SK-N-SH (cell line): ENCODE data around the gene KIF25. TPM values are rescaled to one million over a fixed set of nuclear protein-coding genes. Genes with fewer than 3 reads are reported as not detected.

Experiments
- CTCF ChIA-PET: fragments of 300-600, 350-600 bp; formaldehyde crosslinking; extraction: SDS; loops from one replicate; lab custom pipeline; 2021; lab: Yijun Ruan, JAX
- POLR2A ChIA-PET: fragments of 350-600 bp; sonication (Branson Sonifier 250); formaldehyde crosslinking; extraction: SDS; loops from one replicate; lab custom pipeline; 2020; ENCODE audit warnings: antibody characterized with exemption, inconsistent platforms; lab: Yijun Ruan, JAX
- DNase-seq: peaks from one replicate; pipeline ENCODE4 v3.0.0; 2012
- H2AFZ ChIP-seq: fragments of 200-600 bp; sonication (generic); 2 replicates; pipeline ENCODE4 v1.8.1; 2016; ENCODE audit warnings: antibody characterized with exemption, mild to moderate bottlenecking, low read depth
- H3F3A ChIP-seq: fragments of 200-600 bp; sonication (generic); replicated peaks from 2 replicates; pipeline ENCODE3; 2016; ENCODE audit warnings: antibody characterized with exemption, mild to moderate bottlenecking; ENCODE audit not compliant: insufficient read depth
- H3K27ac ChIP-seq, 2 experiments: fragments of 200-500 bp in 1 of 2; fragments of 200-600 bp in 1 of 2; sonication (Bioruptor generic) in 1 of 2; sonication (generic), shearing (Covaris generic) in 1 of 2; 2 replicates each; pipeline versions ENCODE4 v1.5.1 to v1.6.1; 2014 to 2016; ENCODE audit warnings: low read depth in 2 of 2, inconsistent platforms in 1 of 2, low read length in 1 of 2, mild to moderate bottlenecking in 1 of 2, mixed read lengths in 1 of 2
- H3K27me3 ChIP-seq: fragments of 200-600 bp; sonication (generic), shearing (Covaris generic); 2 replicates; pipeline ENCODE4 v1.6.1; 2016; ENCODE audit warnings: mixed run types; ENCODE audit not compliant: insufficient read depth
- H3K36me3 ChIP-seq, 2 experiments: fragments of 200-500 bp in 1 of 2; fragments of 200-600 bp in 1 of 2; sonication (Bioruptor generic) in 1 of 2; sonication (generic) in 1 of 2; replicated peaks in 1 of 2; 2 replicates each; pipeline versions ENCODE3 to v1.5.1; 2014 to 2016; ENCODE audit warnings: low read length in 1 of 2, mild to moderate bottlenecking in 1 of 2; ENCODE audit not compliant: insufficient read depth in 2 of 2, control insufficient read depth in 1 of 2
- H3K4me1 ChIP-seq, 2 experiments: fragments of 200-500 bp in 1 of 2; fragments of 200-600 bp in 1 of 2; sonication (Bioruptor generic) in 1 of 2; sonication (generic), shearing (Covaris generic) in 1 of 2; 2 replicates each; pipeline versions ENCODE4 v1.5.1 to v1.6.1; 2014 to 2016; ENCODE audit warnings: low read depth in 1 of 2, low read length in 1 of 2, mixed run types in 1 of 2; ENCODE audit not compliant: insufficient read depth in 2 of 2, control insufficient read depth in 1 of 2
- H3K4me2 ChIP-seq: fragments of 200-600 bp; sonication (generic), shearing (Covaris generic); 2 replicates; pipeline ENCODE4 v1.6.1; 2017; ENCODE audit warnings: mixed run types
- H3K4me3 ChIP-seq, 2 experiments: fragments of 200-500 bp in 1 of 2; fragments of 200-600 bp in 1 of 2; sonication (Bioruptor generic) in 1 of 2; sonication (generic), shearing (Covaris generic) in 1 of 2; 2 replicates each; pipeline versions ENCODE4 v1.5.1 to v1.8.1; 2014 to 2016; ENCODE audit warnings: low read depth in 2 of 2, inconsistent platforms in 1 of 2, low read length in 1 of 2, mild to moderate bottlenecking in 1 of 2, mixed read lengths in 1 of 2, moderate library complexity in 1 of 2
- H3K79me2 ChIP-seq: fragments of 200-600 bp; sonication (generic); 2 replicates; pipeline ENCODE4 v1.8.1; 2017; ENCODE audit warnings: mild to moderate bottlenecking; ENCODE audit not compliant: insufficient read depth
- H3K9ac ChIP-seq: fragments of 200-600 bp; sonication (generic); 2 replicates; pipeline ENCODE4 v1.6.1; 2017; ENCODE audit warnings: mixed run types
- H3K9me2 ChIP-seq: fragments of 200-600 bp; sonication (generic); 2 replicates; pipeline ENCODE4 v1.6.1; 2017; ENCODE audit warnings: mixed run types
- H3K9me3 ChIP-seq: fragments of 200-600 bp; sonication (generic); 2 replicates; pipeline ENCODE4 v1.6.1; 2017; ENCODE audit warnings: mixed run types, mild to moderate bottlenecking, moderate library complexity
- H4K20me1 ChIP-seq: fragments of 200-600 bp; sonication (generic); 2 replicates; pipeline ENCODE4 v1.6.1; 2017; ENCODE audit warnings: mild to moderate bottlenecking, mixed run types; ENCODE audit not compliant: insufficient read depth
- EP300 ChIP-seq, 2 experiments: IDR thresholded peaks; 2 replicates each; pipeline versions ENCODE4 v1.4.0 to v1.6.1; 2012; ENCODE audit warnings: borderline replicate concordance in 1 of 2, low read depth in 1 of 2, low read length in 1 of 2
- FOSL2 ChIP-seq: IDR thresholded peaks from 2 replicates; pipeline ENCODE4 v1.4.0; 2012; ENCODE audit warnings: low read depth, mild to moderate bottlenecking, moderate library complexity, borderline replicate concordance
- FOXM1 ChIP-seq: IDR thresholded peaks from 2 replicates; pipeline ENCODE4 v1.4.0; 2012; ENCODE audit warnings: low read depth, mild to moderate bottlenecking
- GATA2 ChIP-seq: sonication (generic); formaldehyde crosslinking; IDR thresholded peaks from 2 replicates; pipeline ENCODE4 v1.5.0; 2020; ENCODE audit warnings: mild to moderate bottlenecking, missing genetic modification reagents
- IRF3 ChIP-seq: fragments of 150-350 bp; IDR thresholded peaks from 2 replicates; pipeline ENCODE4 v1.6.1; 2016; ENCODE audit warnings: mild to moderate bottlenecking, low read depth, low read length
- JUND ChIP-seq: IDR thresholded peaks from 2 replicates; pipeline ENCODE4 v1.4.0; 2012
- MAX ChIP-seq: IDR thresholded peaks from 2 replicates; pipeline ENCODE4 v1.4.0; 2012; ENCODE audit warnings: low read depth
- MEF2A ChIP-seq: IDR thresholded peaks from 2 replicates; pipeline ENCODE4 v1.4.0; 2012; ENCODE audit warnings: low read depth, borderline replicate concordance
- MXI1 ChIP-seq: IDR thresholded peaks from 2 replicates; pipeline ENCODE4 v1.6.1; 2012; ENCODE audit warnings: mild to moderate bottlenecking, low read depth, low read length, improper control_type of control experiment
- NRF1 ChIP-seq: IDR thresholded peaks from 2 replicates; pipeline ENCODE4 v1.6.1; 2012; ENCODE audit warnings: low read depth, mild to moderate bottlenecking, low read length
- POLR2AphosphoS5 ChIP-seq: IDR thresholded peaks from 2 replicates; pipeline ENCODE4 v1.6.1; 2012; ENCODE audit warnings: low read depth, low read length
- RFX5 ChIP-seq: IDR thresholded peaks from 2 replicates; pipeline ENCODE4 v1.6.1; 2012; ENCODE audit warnings: mild to moderate bottlenecking, improper control_type of control experiment, low read length
- TEAD4 ChIP-seq: IDR thresholded peaks from 2 replicates; pipeline ENCODE4 v1.4.0; 2012; ENCODE audit warnings: mild to moderate bottlenecking, borderline replicate concordance; ENCODE audit not compliant: insufficient read depth
- WGBS: methylation state at CpG from one replicate; pipeline ENCODE4 v1.1.6; 2017; ENCODE audit warnings: low lambda C conversion rate; 5-methylcytosine and 5-hydroxymethylcytosine counted together
- polyA plus RNA-seq, 3 experiments: library from polyadenylated mRNA; depleted of rRNA; stranded (reverse); fragments of >200 nt; gene quantifications; 2 replicates each; pipeline ENCODE4 v1.2.3, GENCODE V29; 2012
- TF ChIP-seq, protein P1 (sequence below): fragments of 200-600 bp; sonication (generic); IDR thresholded peaks from 2 replicates; pipeline ENCODE4 v1.6.1; 2017; ENCODE audit warnings: antibody characterized with exemption, mild to moderate bottlenecking, moderate library complexity
- TF ChIP-seq, protein P2 (sequence below): IDR thresholded peaks from 2 replicates; pipeline ENCODE4 v1.4.0; 2012; ENCODE audit warnings: low read depth, borderline replicate concordance

The KIF25 gene
- polyA plus RNA-seq, 1 of the 3 experiments (the other 2 are of a cell fraction): not detected

DNA sequence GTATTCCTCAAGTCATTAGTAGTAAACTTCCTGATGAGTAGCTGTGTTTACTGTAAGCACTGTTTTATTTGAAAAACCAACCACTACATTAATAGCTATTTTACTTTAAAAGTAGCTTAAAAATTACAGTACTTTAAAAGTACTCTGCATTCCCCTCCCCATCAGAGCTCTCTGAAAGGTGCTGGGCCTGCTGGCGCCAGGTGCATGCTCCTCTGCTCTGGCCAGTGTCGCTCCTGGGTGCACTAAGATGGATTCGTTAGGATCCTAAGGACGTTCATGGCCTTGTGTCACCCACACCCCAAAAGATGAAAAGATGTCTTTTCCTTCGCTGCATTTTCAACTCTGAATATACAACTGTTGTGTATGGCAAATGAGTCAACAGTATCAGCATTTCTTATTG is 43.9 kb upstream of the KIF25 start (continued):
- TF ChIP-seq GATA2 (no peak), RFX5 (no peak), MXI1 (no peak)
- TF ChIP-seq, all 33 proteins: peak for 0

DNA sequence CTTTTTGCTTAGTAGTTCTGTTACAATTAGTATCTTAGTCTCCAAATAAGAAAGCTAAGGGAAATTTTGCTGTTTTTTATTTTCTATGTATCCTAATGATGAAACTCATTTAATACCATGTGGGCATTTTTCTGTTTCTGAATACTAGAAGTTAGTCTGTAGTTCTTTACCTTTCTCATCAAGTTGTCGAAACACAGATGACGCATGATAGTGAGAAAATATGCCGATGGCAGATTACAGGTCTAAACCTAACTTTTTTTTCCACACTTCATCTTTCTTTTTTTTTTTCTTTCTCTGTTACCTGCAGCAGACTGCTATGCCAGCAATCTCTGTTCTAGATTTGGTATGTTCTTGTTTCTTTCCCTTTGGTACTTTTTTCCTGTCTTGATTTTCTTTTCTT is 43.3 kb upstream of the KIF25 start:
- H3K9me2 ChIP-seq: no peaks in the 10 kb centered on the region
- H3K27me3 ChIP-seq: no peaks in the 10 kb centered on the region
- POLR2A ChIA-PET: no interaction called here
- CTCF ChIA-PET: no interaction called here
- TF ChIP-seq, protein P1, sequence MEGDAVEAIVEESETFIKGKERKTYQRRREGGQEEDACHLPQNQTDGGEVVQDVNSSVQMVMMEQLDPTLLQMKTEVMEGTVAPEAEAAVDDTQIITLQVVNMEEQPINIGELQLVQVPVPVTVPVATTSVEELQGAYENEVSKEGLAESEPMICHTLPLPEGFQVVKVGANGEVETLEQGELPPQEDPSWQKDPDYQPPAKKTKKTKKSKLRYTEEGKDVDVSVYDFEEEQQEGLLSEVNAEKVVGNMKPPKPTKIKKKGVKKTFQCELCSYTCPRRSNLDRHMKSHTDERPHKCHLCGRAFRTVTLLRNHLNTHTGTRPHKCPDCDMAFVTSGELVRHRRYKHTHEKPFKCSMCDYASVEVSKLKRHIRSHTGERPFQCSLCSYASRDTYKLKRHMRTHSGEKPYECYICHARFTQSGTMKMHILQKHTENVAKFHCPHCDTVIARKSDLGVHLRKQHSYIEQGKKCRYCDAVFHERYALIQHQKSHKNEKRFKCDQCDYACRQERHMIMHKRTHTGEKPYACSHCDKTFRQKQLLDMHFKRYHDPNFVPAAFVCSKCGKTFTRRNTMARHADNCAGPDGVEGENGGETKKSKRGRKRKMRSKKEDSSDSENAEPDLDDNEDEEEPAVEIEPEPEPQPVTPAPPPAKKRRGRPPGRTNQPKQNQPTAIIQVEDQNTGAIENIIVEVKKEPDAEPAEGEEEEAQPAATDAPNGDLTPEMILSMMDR: no peak
- no peak for TF ChIP-seq POLR2AphosphoS5
- TF ChIP-seq FOSL2: no peak
- TF ChIP-seq EP300 (IDR thresholded peaks at IDR 0.05; ENCODE audit: borderline replicate concordance in 1 of 2, low read depth in 1 of 2, low read length in 1 of 2): no peak
- no peak for TF ChIP-seq MEF2A
- no peak for TF ChIP-seq TEAD4
- TF ChIP-seq GATA2: no peak
- TF ChIP-seq JUND: no peak
- TF ChIP-seq IRF3: no peak
- TF ChIP-seq MAX: no peak
- TF ChIP-seq FOXM1: no peak
- TF ChIP-seq, protein P2, sequence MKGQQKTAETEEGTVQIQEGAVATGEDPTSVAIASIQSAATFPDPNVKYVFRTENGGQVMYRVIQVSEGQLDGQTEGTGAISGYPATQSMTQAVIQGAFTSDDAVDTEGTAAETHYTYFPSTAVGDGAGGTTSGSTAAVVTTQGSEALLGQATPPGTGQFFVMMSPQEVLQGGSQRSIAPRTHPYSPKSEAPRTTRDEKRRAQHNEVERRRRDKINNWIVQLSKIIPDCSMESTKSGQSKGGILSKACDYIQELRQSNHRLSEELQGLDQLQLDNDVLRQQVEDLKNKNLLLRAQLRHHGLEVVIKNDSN: no peak
- no peak for TF ChIP-seq NRF1
- no peak overlapping the region for H3K4me2 ChIP-seq
- 96% methylated on average over 3 of the region's 3 CpGs for WGBS
- H3F3A ChIP-seq: peaks cover 4% of the 10 kb centered on the region
- H3K27ac ChIP-seq: no peak overlapping the region
- H4K20me1 ChIP-seq: no peaks in the 10 kb centered on the region
- H2AFZ ChIP-seq: no peak overlapping the region
- no peak overlapping the region for H3K9ac ChIP-seq
- H3K36me3 ChIP-seq: peaks cover 5 to 48% of the 10 kb centered on the region in 2 experiments
- no peaks in the 10 kb centered on the region for H3K79me2 ChIP-seq
- no peaks in the 10 kb centered on the region for H3K9me3 ChIP-seq
- H3K4me1 ChIP-seq: peaks cover 0 to 3% of the 10 kb centered on the region in 2 experiments; a peak in 2 of 4 replicates
- no peak overlapping the region for H3K4me3 ChIP-seq
- no peak for DNase-seq
